ENCODE results near the gene NAIF1. TPM values are rescaled to one million over a fixed set of nuclear protein-coding genes. Genes with fewer than 3 reads are reported as not detected.
"Not testable (repeated sequence)": the region's sequence is repeated elsewhere in the genome, so short reads cannot be mapped to it uniquely, and the experiment has no call there.

The NAIF1 gene
- polyA plus RNA-seq, 1 donor from 2014 or later: 9.9 TPM

- Histone ChIP-seq H3F3A (ENCODE audit: insufficient read depth, low read length, poor library complexity, severe bottlenecking) (no peaks in the 10 kb centered on the region), H3K9me3 (ENCODE audit: low read length) (no peaks in the 10 kb centered on the region), H3K79me2 (replicated peaks; ENCODE audit: insufficient read depth, low read length) (no peaks in the 10 kb centered on the region), H4K20me1 (ENCODE audit: insufficient read depth) (no peaks in the 10 kb centered on the region), H3K27me3 (ENCODE audit: insufficient read depth, low read depth, low read length) (no peaks in the 10 kb centered on the region), H3K36me3 (ENCODE audit: insufficient read depth, low read length) (no peaks in the 10 kb centered on the region), H3K27ac (ENCODE audit: low read length) (no peak overlapping the region), H2AFZ (ENCODE audit: low read depth, low read length) (no peak overlapping the region), H3K9ac (ENCODE audit: low read length) (no peak overlapping the region), H3K4me2 (ENCODE audit: low read length) (no peak overlapping the region), H3K9me2 (ENCODE audit: insufficient read depth, low read length) (no peaks in the 10 kb centered on the region), H3K4me3 (ENCODE audit: low read length) (no peak overlapping the region)
- TF ChIP-seq CTCF (IDR thresholded peaks at IDR 0.05; ENCODE audit: poor library complexity, severe bottlenecking): no peak
- no peak for TF ChIP-seq POLR2AphosphoS5 (IDR thresholded peaks at IDR 0.05)
- no peak for TF ChIP-seq MXI1 (conservative IDR thresholded peaks at IDR 0.05; ENCODE audit: poor library complexity, severe bottlenecking)
- TF ChIP-seq EP300 (conservative IDR thresholded peaks at IDR 0.05; ENCODE audit: poor library complexity, severe bottlenecking): no peak
- TF ChIP-seq SMC3 (conservative IDR thresholded peaks at IDR 0.05; ENCODE audit: poor library complexity): no peak
- no peak for TF ChIP-seq RAD21 (conservative IDR thresholded peaks at IDR 0.05)
- TF ChIP-seq EZH2 (IDR thresholded peaks at IDR 0.05; ENCODE audit: borderline replicate concordance, insufficient read depth, low read length, poor library complexity, severe bottlenecking): no peak
- no peak for TF ChIP-seq TAF1 (IDR thresholded peaks at IDR 0.05; ENCODE audit: low read depth)
- no peak for TF ChIP-seq REST (IDR thresholded peaks at IDR 0.05; ENCODE audit: borderline replicate concordance)
Observed at GRCh38 chr9:128045831-128046230, 21.3 kb downstream of the NAIF1 start.

GRCh38 chr9:128045409-128045808 is 21.7 kb downstream of the NAIF1 start:
- H3K4me2 ChIP-seq (ENCODE audit: low read length); H3K36me3 ChIP-seq (ENCODE audit: insufficient read depth, low read length); H3K27ac ChIP-seq (ENCODE audit: low read length); H3K4me3 ChIP-seq (ENCODE audit: low read length); H4K20me1 ChIP-seq (ENCODE audit: insufficient read depth); H3F3A ChIP-seq (ENCODE audit: insufficient read depth, low read length, poor library complexity, severe bottlenecking); H2AFZ ChIP-seq (ENCODE audit: low read depth, low read length); H3K9me2 ChIP-seq (ENCODE audit: insufficient read depth, low read length); H3K9ac ChIP-seq (ENCODE audit: low read length); H3K9me3 ChIP-seq (ENCODE audit: low read length); H3K79me2 ChIP-seq (replicated peaks; ENCODE audit: insufficient read depth, low read length); H3K27me3 ChIP-seq (ENCODE audit: insufficient read depth, low read depth, low read length): not testable (repeated sequence)

- Histone ChIP-seq H3K4me2 (ENCODE audit: low read length) (no peak overlapping the region), H3K9me2 (ENCODE audit: insufficient read depth, low read length) (no peaks in the 10 kb centered on the region), H3F3A (ENCODE audit: insufficient read depth, low read length, poor library complexity, severe bottlenecking) (no peaks in the 10 kb centered on the region), H3K9ac (ENCODE audit: low read length) (no peak overlapping the region), H3K27ac (ENCODE audit: low read length) (no peak overlapping the region), H3K36me3 (ENCODE audit: insufficient read depth, low read length) (no peaks in the 10 kb centered on the region), H3K27me3 (ENCODE audit: insufficient read depth, low read depth, low read length) (no peaks in the 10 kb centered on the region), H4K20me1 (ENCODE audit: insufficient read depth) (no peaks in the 10 kb centered on the region), H2AFZ (ENCODE audit: low read depth, low read length) (no peak overlapping the region), H3K4me3 (ENCODE audit: low read length) (no peak overlapping the region), H3K79me2 (replicated peaks; ENCODE audit: insufficient read depth, low read length) (no peaks in the 10 kb centered on the region), H3K9me3 (ENCODE audit: low read length) (no peaks in the 10 kb centered on the region)
- no peak for TF ChIP-seq POLR2AphosphoS5 (IDR thresholded peaks at IDR 0.05)
- no peak for TF ChIP-seq EP300 (conservative IDR thresholded peaks at IDR 0.05; ENCODE audit: poor library complexity, severe bottlenecking)
- no peak for TF ChIP-seq CTCF (IDR thresholded peaks at IDR 0.05; ENCODE audit: poor library complexity, severe bottlenecking)
Observed at GRCh38 chr9:128043467-128043868, 23.7 kb downstream of the NAIF1 start.
